KBM-7 (cell line): ENCODE measurements around the gene CCDC33.

Source experiments
- DNase-seq: peaks from one replicate; pipeline ENCODE4 v3.0.0-alpha.2; 2015
- in situ Hi-C: fragments of 300-500 bp; cut with MboI; formaldehyde crosslinking; loops from 2 replicates; pipeline ENCODE4 v1.14.3; 2020; ENCODE audit warnings: low sequenced_read_pairs, low pct_unique_long_range_greater_than_20kb, mixed read lengths

CCDC33 gene

DNA sequence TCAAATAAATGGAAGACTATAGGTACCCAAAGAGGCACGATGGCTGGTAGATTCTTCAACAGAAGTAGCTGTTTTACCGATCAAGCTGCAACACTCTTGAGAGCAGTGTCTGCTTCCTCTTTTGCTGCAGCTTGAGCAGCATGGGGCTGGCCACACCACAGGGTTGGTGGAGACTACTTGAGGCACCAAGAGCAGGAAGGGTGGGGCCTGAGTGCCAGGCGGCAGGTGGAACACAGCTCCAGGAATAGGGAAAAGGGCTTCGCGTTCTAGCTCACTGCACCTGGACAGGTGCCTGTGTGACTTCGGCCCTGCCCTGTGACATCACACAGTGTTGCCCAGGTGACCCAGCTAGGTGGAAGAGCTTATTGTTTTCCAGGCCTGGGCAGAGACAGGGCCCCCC is at the start of gene CCDC33:
CCDC33 (plus strand) TSS at position 365 of the 400 bp plus-strand sequence. CDS start 394 bp downstream, outside the sequence.
- in situ Hi-C loops = no loop called here

DNA sequence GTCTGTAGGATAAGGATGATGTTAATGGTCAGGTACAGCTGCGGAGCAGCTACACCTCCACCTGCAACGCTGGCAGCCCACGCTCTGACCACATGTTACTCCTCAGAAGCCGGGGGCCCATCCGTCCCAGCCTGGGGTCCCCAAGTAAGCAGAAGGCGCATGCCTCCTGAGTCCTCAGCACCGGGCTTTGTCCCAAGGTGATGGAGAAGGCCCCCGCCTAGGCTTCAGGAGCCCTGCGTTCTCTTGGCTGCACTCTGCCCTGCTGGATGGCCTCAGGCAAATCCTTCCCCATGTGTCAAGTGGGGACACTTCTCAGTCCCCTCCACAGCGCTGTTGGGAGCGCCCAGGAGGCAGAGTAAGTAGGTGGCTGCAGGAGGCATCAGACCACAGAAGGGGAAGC is 47.9 kb upstream of the CCDC33 start:
- in situ Hi-C loops = no loop called here
- no peak for DNase-seq

More for the DNA sequence above, at the start of gene CCDC33:
- peak; percentile 31 for DNase-seq

DNA sequence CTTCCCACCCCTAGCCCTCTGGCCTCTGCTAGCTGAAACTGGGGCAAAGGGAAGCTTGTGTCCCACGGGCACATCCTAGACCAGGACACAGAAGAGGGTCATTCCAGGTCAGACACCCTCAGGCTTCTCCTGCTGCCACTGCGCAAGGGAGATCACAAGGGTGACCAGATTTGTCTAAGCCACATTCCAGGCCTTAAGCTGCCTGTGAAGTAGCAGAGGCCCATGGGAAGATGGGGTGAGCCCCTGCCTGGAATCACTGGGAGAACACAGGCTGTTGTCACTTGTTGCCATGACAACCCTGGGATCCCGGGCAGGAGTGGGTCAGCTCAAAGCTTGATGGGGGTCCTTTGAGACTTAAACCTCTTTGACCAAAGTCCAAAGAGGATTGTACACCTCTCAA is 44.3 kb upstream of the CCDC33 start:
- in situ Hi-C loops = no loop called here
- DNase-seq = no peak

DNA sequence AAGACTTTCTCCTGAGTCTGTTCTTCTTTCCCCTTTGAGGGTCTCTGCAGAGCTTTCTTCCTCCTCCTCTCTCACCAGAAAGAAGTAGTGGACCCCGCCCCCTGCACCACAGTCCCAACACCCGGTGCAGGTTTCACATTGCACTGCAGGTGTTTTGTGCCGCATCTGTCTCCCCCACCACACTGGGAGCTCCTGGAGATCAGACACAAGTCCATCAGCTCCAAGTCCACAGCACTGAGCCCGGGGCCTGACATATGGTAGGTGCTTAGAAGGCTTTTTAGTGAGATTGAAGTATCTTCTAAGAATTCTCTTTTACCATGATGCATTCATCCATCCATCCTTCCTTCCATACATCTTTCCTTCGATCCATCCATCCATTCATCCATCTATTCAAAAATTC is 43.4 kb upstream of the CCDC33 start:
- in situ Hi-C loops = no loop called here
- DNase-seq = no peak

DNA sequence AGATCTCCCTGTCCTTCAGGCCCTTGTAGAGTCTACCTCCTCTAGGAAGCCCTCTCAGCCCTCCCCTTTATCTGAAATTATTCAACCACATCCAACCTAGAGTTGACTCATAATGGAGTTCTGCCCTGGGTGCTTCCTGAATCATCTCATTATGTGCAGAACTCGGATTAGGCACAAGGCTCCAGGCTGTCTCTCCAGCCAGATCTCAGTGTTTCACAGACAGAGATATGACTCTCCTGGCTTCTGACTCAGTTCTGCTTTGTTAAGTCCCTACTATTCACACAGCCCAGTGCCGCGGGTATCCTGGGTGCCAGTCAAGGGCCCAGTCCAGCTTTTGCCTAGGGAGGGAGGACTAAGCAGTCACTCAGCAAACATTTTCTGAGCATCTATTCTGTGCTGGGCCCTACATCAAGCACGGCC is 42.8 kb upstream of the CCDC33 start:
- no peak for DNase-seq
- in situ Hi-C loops = no loop called here

DNA sequence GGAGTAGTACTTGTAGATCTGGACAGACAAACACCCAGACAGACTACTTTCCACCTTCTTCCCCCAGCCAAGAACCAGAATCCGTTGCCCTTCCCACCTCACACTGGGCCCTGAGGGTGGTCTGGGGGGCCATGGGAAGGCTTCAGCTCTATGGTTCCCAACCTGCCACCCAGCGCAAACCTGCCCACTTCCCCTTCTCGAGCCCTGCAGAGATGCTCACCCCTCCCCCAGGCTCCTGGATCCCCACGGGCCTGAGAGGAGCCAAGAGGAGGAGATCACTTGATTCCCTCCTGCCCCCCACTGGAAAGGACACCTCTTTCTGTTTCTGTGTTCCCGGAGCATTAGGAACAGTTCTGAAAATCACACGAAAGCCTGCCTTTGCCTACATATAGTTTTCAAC is 42.2 kb upstream of the CCDC33 start:
- in situ Hi-C loops = no loop called here
- no peak for DNase-seq

GRCh38 chr15:74194572-74195559 is 41.3 kb upstream of the CCDC33 start:
- in situ Hi-C loops = no loop called here
- DNase-seq = peak; percentile 12

GRCh38 chr15:74196175-74196574 is 40.0 kb upstream of the CCDC33 start:
- in situ Hi-C loops = no loop called here
- DNase-seq = no peak

DNA sequence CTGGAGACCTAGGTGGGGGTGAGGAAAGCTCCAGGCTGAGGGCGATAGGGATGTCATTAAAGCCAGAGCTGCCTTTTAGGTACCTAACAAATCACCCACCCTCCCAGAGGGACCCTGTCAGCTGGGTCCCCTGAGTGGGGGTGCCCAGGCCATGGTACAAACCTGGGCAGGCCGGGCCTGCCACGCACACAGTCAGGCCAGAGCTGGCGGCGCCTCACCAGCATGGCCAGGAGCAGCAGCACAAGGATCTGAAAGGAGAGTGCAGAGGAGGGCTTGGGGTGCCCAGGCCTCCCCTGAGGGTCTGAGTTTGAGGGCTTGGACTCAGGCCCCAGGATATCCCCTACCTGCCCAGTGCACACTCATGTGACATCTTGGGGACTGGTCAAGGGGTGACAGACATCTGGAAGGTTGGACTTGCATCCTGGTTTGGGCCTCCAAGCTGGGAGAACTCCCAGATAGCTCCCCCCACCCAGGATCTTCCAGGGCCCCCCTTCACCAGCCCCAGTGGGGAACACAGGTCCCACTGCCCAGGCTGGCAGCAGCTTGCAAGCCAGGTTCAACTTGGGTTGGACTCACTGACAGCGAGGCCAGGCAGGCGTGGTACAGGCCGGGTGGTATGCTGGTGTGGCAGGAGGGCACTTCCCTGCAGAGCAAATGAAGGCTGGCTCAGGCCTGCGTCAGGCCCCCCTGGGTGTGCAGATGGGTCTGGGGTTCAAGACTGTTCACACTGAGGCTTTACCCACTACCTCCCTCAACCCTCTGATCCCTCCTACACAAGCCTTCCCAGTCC is 38.8 kb upstream of the CCDC33 start:
- in situ Hi-C loops = no loop called here
- DNase-seq = no peak

- in situ Hi-C loops = no loop called here
- DNase-seq = no peak
Observed at GRCh38 chr15:74199297-74199652, 36.9 kb upstream of the CCDC33 start.

GRCh38 chr15:74200412-74200815 is 35.7 kb upstream of the CCDC33 start:
- in situ Hi-C loops = no loop called here
- no peak for DNase-seq

- DNase-seq = no peak
- in situ Hi-C loops = no loop called here
Observed at GRCh38 chr15:74200871-74201419, 35.2 kb upstream of the CCDC33 start.

DNA sequence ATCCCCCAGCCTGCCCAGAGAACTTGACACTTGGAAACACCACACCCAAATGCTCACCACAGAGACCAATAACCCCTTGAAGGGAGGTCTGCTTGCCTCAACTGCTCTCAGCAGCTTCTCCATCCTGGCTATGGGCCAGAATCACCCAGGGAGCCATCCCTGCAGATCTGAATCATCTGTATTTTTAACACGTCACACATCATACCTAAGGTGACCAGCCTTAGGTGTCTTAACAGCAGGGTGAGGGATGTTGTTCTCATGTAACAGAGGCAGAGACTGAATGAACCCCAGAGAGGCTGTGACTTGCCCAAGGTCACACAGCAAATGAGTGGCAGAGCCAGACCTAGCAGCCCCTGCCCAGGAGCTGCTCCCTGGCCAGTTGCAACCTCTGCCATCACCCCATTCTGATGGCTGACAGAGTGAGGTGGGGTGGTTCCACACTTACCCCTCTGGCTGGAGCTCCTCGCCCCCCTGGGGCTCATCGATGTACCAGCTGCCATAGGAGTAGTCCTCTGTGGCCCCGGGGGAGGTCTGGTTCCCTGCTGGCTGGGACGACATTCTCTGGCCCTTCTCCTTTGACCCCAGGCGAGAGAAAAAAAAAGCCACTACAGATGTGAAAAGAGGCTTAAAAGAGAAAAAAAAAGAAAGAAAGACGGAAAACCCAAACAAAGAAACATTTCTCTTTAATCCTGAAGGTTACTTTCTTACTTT is 34.3 kb upstream of the CCDC33 start:
- DNase-seq = no peak
- in situ Hi-C loops = no loop called here

DNA sequence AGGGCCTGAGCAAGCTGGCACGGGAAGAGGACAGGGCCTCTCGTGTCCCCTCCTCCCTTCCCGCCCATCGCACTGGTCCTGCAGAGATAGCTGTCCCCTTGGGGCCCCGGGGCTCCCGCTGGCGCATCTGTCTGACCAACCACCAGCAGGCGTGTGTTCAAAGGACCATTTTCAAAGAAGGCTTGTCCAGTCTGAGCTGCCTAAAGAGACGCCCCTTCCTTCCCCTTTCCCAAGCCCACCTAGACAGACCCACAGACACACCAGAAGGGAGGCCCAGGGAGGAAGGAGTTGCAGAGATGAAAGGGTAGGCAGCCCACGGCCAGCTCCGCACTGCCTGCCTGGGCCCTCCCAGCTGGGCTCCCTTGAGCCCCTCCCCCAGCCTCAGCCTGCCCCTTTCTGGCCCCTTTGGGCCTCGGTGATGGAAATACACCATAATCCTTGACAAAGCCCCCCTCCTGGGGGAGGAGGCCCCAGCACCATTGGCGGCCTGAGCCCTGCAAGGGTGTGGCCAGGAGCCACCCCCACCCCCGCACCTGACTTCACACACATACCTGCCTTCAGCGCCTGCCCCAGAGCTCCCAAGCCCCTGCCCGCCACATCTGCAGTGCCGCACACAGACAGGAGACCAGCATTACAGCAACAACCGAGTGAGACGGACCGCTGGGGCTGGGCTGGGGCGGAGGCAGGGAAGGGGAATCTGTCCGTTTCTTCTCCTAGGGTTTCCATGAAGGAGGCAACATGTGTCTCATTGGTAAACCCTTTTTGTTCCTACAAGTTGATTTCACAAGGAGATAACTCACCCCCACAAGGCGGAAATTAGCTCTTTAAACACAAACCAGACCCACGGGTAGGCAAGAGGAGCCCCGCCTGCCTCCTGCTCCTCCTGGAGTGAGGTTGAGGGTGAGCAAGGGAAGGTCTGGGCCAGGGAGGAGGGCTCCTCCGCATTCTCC is 33.4 kb upstream of the CCDC33 start, which contains the start of gene STRA6:
STRA6 (minus strand) TSS at position 336 of the 950 bp plus-strand sequence. CDS start 520 bp downstream, outside the sequence.
- in situ Hi-C loops = no loop called here
- peak; percentile 15 for DNase-seq

DNA sequence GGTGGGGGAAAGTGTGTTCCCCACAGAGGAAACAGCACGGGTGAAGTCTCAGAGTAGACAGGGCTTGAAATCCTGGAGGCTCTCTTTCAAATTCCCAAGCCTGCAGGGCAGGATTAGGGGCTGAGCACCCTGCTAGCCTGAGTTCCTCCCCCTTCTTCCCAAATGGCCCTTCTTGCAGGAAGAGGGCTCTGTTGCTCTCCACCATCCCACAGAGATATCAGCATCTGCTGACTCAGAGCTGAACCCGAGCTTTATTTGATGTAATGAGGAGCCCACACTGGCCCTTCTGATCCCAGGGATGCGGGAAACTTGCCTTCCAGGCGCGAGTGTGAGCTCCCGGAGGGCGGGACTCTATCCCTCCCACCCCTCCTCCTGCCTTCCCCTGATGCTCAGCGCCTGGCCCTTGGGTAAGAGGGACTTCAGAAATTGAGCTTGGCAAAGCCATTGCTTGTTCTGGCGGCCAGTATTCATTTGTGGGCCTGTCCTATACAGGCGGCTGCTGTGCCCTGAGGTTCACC is 32.2 kb upstream of the CCDC33 start:
- no peak for DNase-seq
- in situ Hi-C loops = no loop called here

- in situ Hi-C loops = no loop called here
- DNase-seq = no peak
Observed at GRCh38 chr15:74205582-74205947, 30.6 kb upstream of the CCDC33 start.

- DNase-seq = no peak
- in situ Hi-C loops = no loop called here
Observed at GRCh38 chr15:74206801-74207281, 29.3 kb upstream of the CCDC33 start.
